Subcutaneous abdominal adipose tissue (tissue), 5 donors: ENCODE data around the gene NKAIN4.
A peak's percentile ranks its signal among the peaks of the same experiment; 100 is the strongest.
"Not testable (repeated sequence)": the region's sequence is repeated elsewhere in the genome, so short reads cannot be mapped to it uniquely, and the experiment has no call there.

Experiments
- H3K27ac ChIP-seq: one replicate; pipeline ENCODE4 v1.7.0; 2013; ENCODE audit warnings: low read depth, mild to moderate bottlenecking, inconsistent platforms, low read length, moderate library complexity
- H3K27me3 ChIP-seq, 5 donors: one replicate each; pipeline ENCODE4 v1.7.0; 2013; ENCODE audit warnings: low read length in 5 of 5, inconsistent platforms in 1 of 5; ENCODE audit not compliant: control insufficient read depth in 5 of 5, insufficient read depth in 4 of 5
- H3K36me3 ChIP-seq, 5 donors: one replicate each; pipeline ENCODE4 v1.7.0; 2013; ENCODE audit warnings: low read length in 5 of 5; ENCODE audit not compliant: control insufficient read depth in 5 of 5, insufficient read depth in 5 of 5
- H3K4me1 ChIP-seq, 5 donors: one replicate each; pipeline ENCODE4 v1.7.0; 2013; ENCODE audit warnings: low read length in 5 of 5, mild to moderate bottlenecking in 3 of 5, moderate library complexity in 1 of 5; ENCODE audit not compliant: control insufficient read depth in 5 of 5, insufficient read depth in 5 of 5
- H3K4me3 ChIP-seq, 5 donors: one replicate each; pipeline ENCODE4 v1.7.0; 2013; ENCODE audit warnings: low read length in 5 of 5, low read depth in 1 of 5
- H3K9ac ChIP-seq, 5 donors: one replicate each; pipeline ENCODE4 v1.7.0; 2013; ENCODE audit warnings: low read length in 5 of 5, mild to moderate bottlenecking in 4 of 5, moderate library complexity in 3 of 5
- H3K9me3 ChIP-seq, 5 donors: one replicate each; pipeline ENCODE4 v1.7.0; 2013; ENCODE audit warnings: low read length in 5 of 5; ENCODE audit not compliant: control insufficient read depth in 5 of 5
- donor health status: healthy.
- donor health status: healthy.
- donor health status: healthy.
- donor health status: healthy.
- donor health status: healthy.

The NKAIN4 gene

GRCh38 chr20:63251350-63251749 is 2.9 kb downstream of the NKAIN4 start:
- H3K9me3 ChIP-seq, H3K36me3 ChIP-seq, H3K9ac ChIP-seq, H3K27ac ChIP-seq, H3K4me3 ChIP-seq: not testable (repeated sequence)
- peaks cover 48 to 79% (median 73%) of the 10 kb centered on the region in 5 donors for H3K27me3 ChIP-seq
- H3K4me1 ChIP-seq, result peaks cover 0 to 17% (median 5%) of the 10 kb centered on the region in 5 donors

- Histone ChIP-seq H3K27me3 (peaks cover 38 to 68% (median 61%) of the 10 kb centered on the region in 5 donors), H3K9me3 (no peaks in the 10 kb centered on the region), H3K9ac (no peak overlapping the region), H3K36me3 (no peaks in the 10 kb centered on the region), H3K4me1 (peaks cover 0 to 17% (median 5%) of the 10 kb centered on the region in 5 donors), H3K27ac (no peak overlapping the region), H3K4me3 (no peak overlapping the region)
These were observed 4.4 kb downstream of the NKAIN4 start for GRCh38 chr20:63249891-63250290.

GRCh38 chr20:63248835-63249591 is 5.2 kb downstream of the NKAIN4 start:
- Histone ChIP-seq H3K4me1 (peaks cover 0 to 15% (median 5%) of the 10 kb centered on the region in 5 donors), H3K4me3 (no peak overlapping the region), H3K9me3 (no peaks in the 10 kb centered on the region), H3K27ac (no peak overlapping the region), H3K27me3 (peaks cover 37 to 70% (median 61%) of the 10 kb centered on the region in 5 donors), H3K9ac (no peak overlapping the region), H3K36me3 (no peaks in the 10 kb centered on the region)

- Histone ChIP-seq H3K36me3 (no peaks in the 10 kb centered on the region), H3K4me1 (peaks cover 0 to 7% (median 0%) of the 10 kb centered on the region in 5 donors), H3K27me3 (peaks cover 41 to 71% (median 57%) of the 10 kb centered on the region in 5 donors), H3K4me3 (no peak overlapping the region), H3K9me3 (no peaks in the 10 kb centered on the region), H3K27ac (no peak overlapping the region), H3K9ac (no peak overlapping the region)
These were observed 6.5 kb downstream of the NKAIN4 start for GRCh38 chr20:63247671-63248228.

GRCh38 chr20:63246490-63247288 is 7.6 kb downstream of the NKAIN4 start:
- peaks cover 0 to 7% (median 0%) of the 10 kb centered on the region in 5 donors for H3K4me1 ChIP-seq
- H3K27me3 ChIP-seq, result peaks cover 40 to 64% (median 47%) of the 10 kb centered on the region in 5 donors
- no peak overlapping the region for H3K27ac ChIP-seq
- peak overlapping the region in 1 of 5 donors; percentile 34 for H3K4me3 ChIP-seq
- no peak overlapping the region for H3K9ac ChIP-seq
- H3K9me3 ChIP-seq, result no peaks in the 10 kb centered on the region
- H3K36me3 ChIP-seq, result no peaks in the 10 kb centered on the region

- H3K4me1 ChIP-seq, result peaks cover 0 to 7% (median 0%) of the 10 kb centered on the region in 5 donors
- no peak overlapping the region for H3K4me3 ChIP-seq
- H3K9me3 ChIP-seq, result no peaks in the 10 kb centered on the region
- no peak overlapping the region for H3K27ac ChIP-seq
- H3K9ac ChIP-seq, result no peak overlapping the region
- no peaks in the 10 kb centered on the region for H3K36me3 ChIP-seq
- H3K27me3 ChIP-seq, result peaks cover 35 to 54% (median 38%) of the 10 kb centered on the region in 5 donors
These were observed 9.8 kb downstream of the NKAIN4 start for GRCh38 chr20:63244468-63244867.

- Histone ChIP-seq H3K4me1 (peaks cover 0 to 7% (median 0%) of the 10 kb centered on the region in 5 donors), H3K9me3 (no peaks in the 10 kb centered on the region), H3K27me3 (peaks cover 31 to 46% (median 35%) of the 10 kb centered on the region in 5 donors), H3K36me3 (no peaks in the 10 kb centered on the region), H3K4me3 (no peak overlapping the region), H3K27ac (no peak overlapping the region), H3K9ac (no peak overlapping the region)
These were observed 10.5 kb downstream of the NKAIN4 start for GRCh38 chr20:63243604-63244247.

GRCh38 chr20:63242736-63243135 is 11.5 kb downstream of the NKAIN4 start:
- no peak overlapping the region for H3K27ac ChIP-seq
- no peak overlapping the region for H3K4me3 ChIP-seq
- H3K27me3 ChIP-seq, result peaks cover 21 to 36% (median 28%) of the 10 kb centered on the region in 5 donors

GRCh38 chr20:63241272-63241671 is 13.0 kb downstream of the NKAIN4 start:
- Histone ChIP-seq H3K36me3 (no peaks in the 10 kb centered on the region), H3K4me3 (no peak overlapping the region), H3K27me3 (peaks cover 8 to 26% (median 14%) of the 10 kb centered on the region in 5 donors), H3K9ac (no peak overlapping the region), H3K9me3 (no peaks in the 10 kb centered on the region), H3K27ac (no peak overlapping the region), H3K4me1 (no peaks in the 10 kb centered on the region)

More at GRCh38 chr20:63242736-63243135, 11.5 kb downstream of the NKAIN4 start:
- H3K36me3 ChIP-seq, result no peaks in the 10 kb centered on the region
- H3K9me3 ChIP-seq, result no peaks in the 10 kb centered on the region
- peaks cover 0 to 7% (median 0%) of the 10 kb centered on the region in 5 donors for H3K4me1 ChIP-seq
- H3K9ac ChIP-seq, result no peak overlapping the region
